Activated CD8-positive, alpha-beta memory T cell treated with anti-CD3 and anti-CD28 coated beads, Interleukin-2, amount 10 ng/mL, durations not matched to agents 7 days and 5 days (primary cell): ENCODE data around the gene CD93. TPM values are rescaled to one million over a fixed set of nuclear protein-coding genes. Genes with fewer than 3 reads are reported as not detected.

Source experiments
- ATAC-seq: fragments of 150-1000 bp; cut with Tn5 transposase; one replicate; pipeline ENCODE4 v1.10.0; 2021; ENCODE audit warnings: moderate library complexity
- CTCF ChIA-PET: fragments of 350-600 bp; sonication (Branson Sonifier 250); formaldehyde crosslinking; loops from one replicate; lab custom pipeline; 2021; ENCODE audit warnings: antibody characterized with exemption; lab: Charles Lee
- DNase-seq: peaks from one replicate; pipeline ENCODE4 v3.0.0-alpha.2; 2020
- H3K27ac Mint-ChIP-seq: one replicate; pipeline ENCODE4 v1.8.0; 2021; ENCODE audit warnings: mild to moderate bottlenecking, mixed read lengths
- H3K27me3 Mint-ChIP-seq: one replicate; pipeline ENCODE4 v1.8.0; 2021; ENCODE audit warnings: mixed read lengths
- H3K36me3 Mint-ChIP-seq: one replicate; pipeline ENCODE4 v1.8.0; 2021; ENCODE audit warnings: mild to moderate bottlenecking, mixed read lengths
- H3K4me1 Mint-ChIP-seq: one replicate; pipeline ENCODE4 v1.8.0; 2021; ENCODE audit warnings: mixed read lengths
- H3K4me3 Mint-ChIP-seq: one replicate; pipeline ENCODE4 v1.8.0; 2021; ENCODE audit warnings: mild to moderate bottlenecking, moderate library complexity, mixed read lengths
- H3K9me3 Mint-ChIP-seq: one replicate; pipeline ENCODE4 v1.8.0; 2022; ENCODE audit warnings: low read depth, mixed read lengths
- total RNA-seq, 2 experiments: library from RNA; stranded (reverse); gene quantifications; one replicate each; pipeline ENCODE4 v1.2.3, GENCODE V29; 2021

CD93 gene
- total RNA-seq, 2 experiments from 2014 or later = 0.54 to 1.6 TPM

- Mint-ChIP-seq H3K27me3 (no peaks in the 10 kb centered on the region), H3K9me3 (no peaks in the 10 kb centered on the region), H3K36me3 (no peaks in the 10 kb centered on the region), H3K4me3 (no peak overlapping the region), H3K4me1 (no peaks in the 10 kb centered on the region), H3K27ac (no peak overlapping the region)
- ATAC-seq (no peak), DNase-seq (no peak)
- CTCF ChIA-PET = interaction anchor here (2.2 kb wide), 1 partner anchor 11 kb away, joined by 6 read pairs; no protein-coding TSS in a partner anchor
These were observed 15.7 kb upstream of the CD93 start for GRCh38 chr20:23101696-23102406.

- ATAC-seq = no peak
- Mint-ChIP-seq H3K27ac (no peak overlapping the region), H3K9me3 (no peaks in the 10 kb centered on the region), H3K4me1 (no peaks in the 10 kb centered on the region), H3K36me3 (no peaks in the 10 kb centered on the region), H3K27me3 (no peaks in the 10 kb centered on the region), H3K4me3 (no peak overlapping the region)
- CTCF ChIA-PET = no interaction called here
- no peak for DNase-seq
These were observed 14.6 kb upstream of the CD93 start for GRCh38 chr20:23100720-23101107.

- no peaks in the 10 kb centered on the region for H3K27me3 Mint-ChIP-seq
- no peak for DNase-seq
- H3K4me1 Mint-ChIP-seq = no peaks in the 10 kb centered on the region
- ATAC-seq = no peak
- no peaks in the 10 kb centered on the region for H3K9me3 Mint-ChIP-seq
- H3K27ac Mint-ChIP-seq = no peak overlapping the region
- H3K4me3 Mint-ChIP-seq = no peak overlapping the region
- H3K36me3 Mint-ChIP-seq = no peaks in the 10 kb centered on the region
- CTCF ChIA-PET = no interaction called here
These were observed 13.9 kb upstream of the CD93 start for GRCh38 chr20:23099791-23100719.

- Mint-ChIP-seq H3K4me1 (no peaks in the 10 kb centered on the region), H3K27me3 (peaks cover 3% of the 10 kb centered on the region), H3K4me3 (no peak overlapping the region), H3K36me3 (no peaks in the 10 kb centered on the region), H3K27ac (no peak overlapping the region), H3K9me3 (no peaks in the 10 kb centered on the region)
- DNase-seq (no peak), ATAC-seq (no peak)
- CTCF ChIA-PET = no interaction called here
These were observed 11.8 kb upstream of the CD93 start for GRCh38 chr20:23097636-23098580.

GRCh38 chr20:23096986-23097520, 10.9 kb upstream of the CD93 start:
- no peaks in the 10 kb centered on the region for H3K4me1 Mint-ChIP-seq
- no peak overlapping the region for H3K27ac Mint-ChIP-seq
- H3K9me3 Mint-ChIP-seq = no peaks in the 10 kb centered on the region
- CTCF ChIA-PET = no interaction called here
- ATAC-seq (no peak), DNase-seq (no peak)
- no peaks in the 10 kb centered on the region for H3K36me3 Mint-ChIP-seq
- H3K4me3 Mint-ChIP-seq = no peak overlapping the region
- H3K27me3 Mint-ChIP-seq = peaks cover 5% of the 10 kb centered on the region

GRCh38 chr20:23096097-23096496, 10.0 kb upstream of the CD93 start:
- CTCF ChIA-PET = interaction anchor here (0.6 kb wide), 1 partner anchor 37 kb away, joined by 3 read pairs; no protein-coding TSS in a partner anchor
- Mint-ChIP-seq H3K4me3 (no peak overlapping the region), H3K9me3 (no peaks in the 10 kb centered on the region)

GRCh38 chr20:23095499-23095898, 9.4 kb upstream of the CD93 start:
- DNase-seq = no peak
- no peaks in the 10 kb centered on the region for H3K9me3 Mint-ChIP-seq
- H3K27me3 Mint-ChIP-seq = peaks cover 5% of the 10 kb centered on the region
- H3K4me1 Mint-ChIP-seq = no peaks in the 10 kb centered on the region
- no peak for ATAC-seq
- no peak overlapping the region for H3K4me3 Mint-ChIP-seq
- no peaks in the 10 kb centered on the region for H3K36me3 Mint-ChIP-seq
- CTCF ChIA-PET = interaction anchor here (0.6 kb wide), 1 partner anchor 38 kb away, joined by 3 read pairs; no protein-coding TSS in a partner anchor
- H3K27ac Mint-ChIP-seq = no peak overlapping the region

More at GRCh38 chr20:23096097-23096496, 10.0 kb upstream of the CD93 start:
- Mint-ChIP-seq H3K36me3 (no peaks in the 10 kb centered on the region), H3K27ac (no peak overlapping the region), H3K4me1 (no peaks in the 10 kb centered on the region), H3K27me3 (peaks cover 5% of the 10 kb centered on the region)
- DNase-seq (no peak), ATAC-seq (no peak)

- Mint-ChIP-seq H3K36me3 (no peaks in the 10 kb centered on the region), H3K4me1 (no peaks in the 10 kb centered on the region), H3K27ac (no peak overlapping the region), H3K27me3 (peaks cover 9% of the 10 kb centered on the region), H3K9me3 (no peaks in the 10 kb centered on the region), H3K4me3 (no peak overlapping the region)
- CTCF ChIA-PET = no interaction called here
- DNase-seq (no peak), ATAC-seq (no peak)
These were observed 8.8 kb upstream of the CD93 start for GRCh38 chr20:23094927-23095326.

GRCh38 chr20:23094213-23094896, 8.2 kb upstream of the CD93 start:
- DNase-seq = no peak
- no peaks in the 10 kb centered on the region for H3K9me3 Mint-ChIP-seq
- ATAC-seq = no peak
- no peak overlapping the region for H3K27ac Mint-ChIP-seq
- H3K4me3 Mint-ChIP-seq = no peak overlapping the region
- CTCF ChIA-PET = interaction anchor here (1.0 kb wide), 1 partner anchor 43 kb away, joined by 3 read pairs; no protein-coding TSS in a partner anchor
- H3K27me3 Mint-ChIP-seq = peaks cover 9% of the 10 kb centered on the region
- no peaks in the 10 kb centered on the region for H3K36me3 Mint-ChIP-seq
- no peaks in the 10 kb centered on the region for H3K4me1 Mint-ChIP-seq

- peaks cover 9% of the 10 kb centered on the region for H3K27me3 Mint-ChIP-seq
- H3K27ac Mint-ChIP-seq = no peak overlapping the region
- DNase-seq (no peak), ATAC-seq (no peak)
- H3K4me1 Mint-ChIP-seq = no peaks in the 10 kb centered on the region
- H3K36me3 Mint-ChIP-seq = no peaks in the 10 kb centered on the region
- no peak overlapping the region for H3K4me3 Mint-ChIP-seq
- CTCF ChIA-PET = interaction anchor here (1.0 kb wide), 1 partner anchor 42 kb away, joined by 3 read pairs; no protein-coding TSS in a partner anchor
- H3K9me3 Mint-ChIP-seq = no peaks in the 10 kb centered on the region
These were observed 7.5 kb upstream of the CD93 start for GRCh38 chr20:23093613-23094012.

GRCh38 chr20:23092861-23093495, 6.9 kb upstream of the CD93 start:
- Mint-ChIP-seq H3K4me3 (no peak overlapping the region), H3K27me3 (peaks cover 9% of the 10 kb centered on the region), H3K27ac (no peak overlapping the region), H3K9me3 (no peaks in the 10 kb centered on the region), H3K4me1 (no peaks in the 10 kb centered on the region), H3K36me3 (no peaks in the 10 kb centered on the region)
- ATAC-seq (no peak), DNase-seq (no peak)
- CTCF ChIA-PET = no interaction called here

GRCh38 chr20:23092384-23092756, 6.2 kb upstream of the CD93 start:
- DNase-seq (no peak), ATAC-seq (no peak)
- Mint-ChIP-seq H3K27ac (no peak overlapping the region), H3K4me3 (no peak overlapping the region), H3K36me3 (no peaks in the 10 kb centered on the region), H3K27me3 (peaks cover 9% of the 10 kb centered on the region), H3K4me1 (no peaks in the 10 kb centered on the region), H3K9me3 (no peaks in the 10 kb centered on the region)
- CTCF ChIA-PET = no interaction called here
